ENCODE measurements around the gene MYO1C.

GRCh38 chr17:1512351-1512750, 19.9 kb upstream of the MYO1C start:
- TF ChIP-seq RAD21 (CRISPR knock-in tag; conservative IDR thresholded peaks at IDR 0.05 in 1 of 2, IDR thresholded peaks at IDR 0.05 in 1 of 2) (no peak), ZFP30 (CRISPR knock-in tag; IDR thresholded peaks at IDR 0.05; ENCODE audit: borderline replicate concordance) (no peak), MXI1 (IDR thresholded peaks at IDR 0.05; ENCODE audit: low read depth, low read length) (no peak), CTCF (IDR thresholded peaks at IDR 0.05 in 2 of 3, conservative IDR thresholded peaks at IDR 0.05 in 1 of 3; ENCODE audit: insufficient read depth in 2 of 3, low read depth in 1 of 3, low read length in 3 of 3) (no peak), RCOR1 (IDR thresholded peaks at IDR 0.05; ENCODE audit: borderline replicate concordance in 1 of 2, low read depth in 2 of 2, low read length in 2 of 2) (no peak), EP300 (IDR thresholded peaks at IDR 0.05; ENCODE audit: low read length) (no peak), ZBTB43 (CRISPR knock-in tag; IDR thresholded peaks at IDR 0.05) (no peak), ZHX1 (conservative IDR thresholded peaks at IDR 0.05; ENCODE audit: low read length) (no peak), TBP (optimal IDR thresholded peaks at IDR 0.05; ENCODE audit: low read depth, low read length) (no peak), E2F3 (CRISPR knock-in tag; IDR thresholded peaks at IDR 0.05) (no peak), USF2 (CRISPR knock-in tag; IDR thresholded peaks at IDR 0.05) (no peak)
